Measurements from ENCODE around the gene MAP4K4. TPM values are rescaled to one million over a fixed set of nuclear protein-coding genes. Genes with fewer than 3 reads are reported as not detected.

The MAP4K4 gene
- total RNA-seq, 2 donors from 2014 or later: 53.5 to 75.8 TPM

- intact Hi-C loops (cut with DNase I): no loop called here
- no peak for DNase-seq (ENCODE audit: low spot score)
Observed at GRCh38 chr2:101689114-101689825, 8.2 kb upstream of the MAP4K4 start.

DNA sequence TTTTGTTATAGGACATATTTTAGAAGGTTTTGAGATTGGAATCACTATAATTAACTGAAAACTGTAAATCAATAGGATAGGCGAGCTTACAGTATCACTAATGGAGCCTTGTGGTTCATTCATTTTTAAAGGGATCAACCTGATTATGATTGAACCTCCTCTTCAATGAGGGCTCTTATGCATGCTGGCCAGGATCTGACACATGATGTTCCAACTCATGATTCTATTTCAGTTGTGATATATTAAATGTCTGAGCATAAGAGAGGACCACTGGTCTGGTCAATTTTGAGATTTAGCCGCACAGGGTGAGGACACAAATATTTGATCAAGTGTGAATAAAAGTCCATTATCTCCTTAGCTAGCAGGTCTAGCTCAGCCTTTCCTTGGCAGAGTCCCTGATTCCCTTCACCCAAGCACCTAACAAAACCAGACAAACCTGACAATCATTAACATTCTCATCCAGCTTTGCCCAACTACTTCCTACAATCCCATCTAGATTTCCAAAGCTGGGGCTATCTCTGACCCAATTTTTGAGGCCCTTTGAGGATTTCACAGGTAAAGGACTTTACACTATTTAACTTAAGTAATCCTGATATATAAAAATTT lies 6.9 kb upstream of the MAP4K4 start:
- no peak for DNase-seq (ENCODE audit: low spot score)
- intact Hi-C loops (cut with DNase I): loop anchor here in 1 of 2 donors (10.0 kb wide), 2 partner anchors 276 to 344 kb away; no protein-coding TSS in a partner anchor

DNA sequence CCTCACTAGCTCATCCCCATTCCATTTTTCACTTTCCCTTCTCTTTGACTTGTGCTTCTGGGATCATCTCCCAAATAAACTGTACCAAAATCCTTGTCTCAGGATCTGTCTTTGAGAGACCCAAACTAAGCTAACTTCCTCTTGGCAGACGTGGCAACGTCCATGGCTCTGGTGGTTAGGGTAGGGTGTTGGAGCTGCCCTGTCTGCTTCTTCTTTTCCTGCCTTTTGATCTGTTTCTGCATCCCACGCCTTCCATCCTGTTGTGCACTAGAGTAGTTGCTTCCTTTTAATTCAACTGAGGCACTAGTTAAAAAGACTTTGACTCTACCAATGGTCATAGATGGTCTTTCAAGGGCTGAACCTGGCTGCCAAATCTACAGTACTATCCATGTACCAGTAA lies 5.5 kb upstream of the MAP4K4 start:
- intact Hi-C loops (cut with DNase I): loop anchor here in 1 of 2 donors (10.0 kb wide), 2 partner anchors 277 to 343 kb away; no protein-coding TSS in a partner anchor
- DNase-seq (ENCODE audit: low spot score): no peak

DNA sequence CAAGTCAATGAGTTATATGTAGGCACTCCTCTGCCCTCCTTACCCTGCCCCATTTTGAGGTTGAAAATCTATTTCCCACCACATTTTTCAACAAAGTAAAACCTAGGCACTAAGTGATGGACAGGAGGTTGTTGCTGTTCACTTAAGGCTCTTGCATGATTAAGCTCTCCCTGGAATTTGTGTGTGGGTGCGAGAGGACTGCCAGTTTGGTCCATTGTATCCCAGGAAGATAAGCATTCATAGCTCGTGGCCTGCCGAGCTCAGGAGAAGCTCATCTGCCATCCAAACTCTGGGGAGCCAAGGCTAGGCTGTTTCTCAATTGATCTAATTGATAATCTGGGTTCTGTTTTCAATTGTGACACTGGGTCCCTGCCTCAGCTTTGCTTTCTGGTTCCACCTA lies 4.7 kb upstream of the MAP4K4 start:
- intact Hi-C loops (cut with DNase I): loop anchor here in 1 of 2 donors (10.0 kb wide), 2 partner anchors 278 to 342 kb away; no protein-coding TSS in a partner anchor
- DNase-seq (ENCODE audit: low spot score): no peak

GRCh38 chr2:101693991-101694588 lies 3.4 kb upstream of the MAP4K4 start:
- DNase-seq (ENCODE audit: low spot score): no peak
- intact Hi-C loops (cut with DNase I): loop anchor here in 1 of 2 donors (10.0 kb wide), 2 partner anchors 279 to 341 kb away; no protein-coding TSS in a partner anchor

DNA sequence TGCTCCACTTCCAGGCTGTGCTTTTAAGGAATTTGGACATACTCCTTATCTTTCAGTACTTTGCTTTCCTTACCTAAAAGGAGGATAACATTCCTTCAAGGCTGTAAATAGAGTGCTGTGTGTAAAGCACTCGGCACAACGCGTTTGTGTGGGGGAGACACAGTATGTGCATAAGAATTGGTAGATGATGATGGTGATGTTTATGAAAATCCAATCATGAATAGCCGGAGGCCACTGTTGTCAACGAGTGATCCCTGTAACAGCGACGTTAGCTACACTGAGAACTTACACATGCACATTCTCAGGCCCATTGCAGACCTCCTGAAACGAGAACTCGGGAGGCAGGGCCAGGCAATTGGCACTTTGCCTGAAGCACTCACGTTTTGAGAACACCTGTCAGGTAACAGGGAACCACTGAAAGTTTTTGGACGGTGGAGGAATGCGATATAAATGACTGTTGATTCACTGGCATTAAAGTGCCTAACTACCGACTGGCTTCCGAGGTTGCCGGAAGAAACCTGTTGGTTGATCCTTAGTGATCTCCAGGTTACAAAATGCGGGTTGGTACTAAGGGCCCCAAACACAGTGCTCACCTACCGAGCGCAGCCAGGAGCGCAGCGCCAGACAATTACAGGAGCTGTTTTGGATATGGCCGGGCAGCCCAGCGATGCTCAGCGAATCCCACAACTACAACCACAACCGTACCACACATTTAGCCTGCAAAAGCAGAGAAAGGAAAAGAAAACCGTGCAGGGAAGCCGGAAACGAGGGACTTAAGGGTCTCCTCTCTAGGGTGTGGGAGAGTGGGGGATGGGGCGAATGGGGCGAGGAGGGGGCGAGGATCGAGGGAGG lies 1.0 kb upstream of the MAP4K4 start:
- intact Hi-C loops (cut with DNase I): loop anchor here (5.0 to 10.0 kb wide), 3 partner anchors 136 to 338 kb away; no protein-coding TSS in a partner anchor
- no peak for DNase-seq (ENCODE audit: low spot score)

GRCh38 chr2:101698014-101698843 lies 722 bp downstream of the MAP4K4 start:
- intact Hi-C loops (cut with DNase I): loop anchor here (5.0 to 10.0 kb wide), 3 partner anchors 134 to 337 kb away; no protein-coding TSS in a partner anchor
- DNase-seq (ENCODE audit: low spot score): no peak

DNA sequence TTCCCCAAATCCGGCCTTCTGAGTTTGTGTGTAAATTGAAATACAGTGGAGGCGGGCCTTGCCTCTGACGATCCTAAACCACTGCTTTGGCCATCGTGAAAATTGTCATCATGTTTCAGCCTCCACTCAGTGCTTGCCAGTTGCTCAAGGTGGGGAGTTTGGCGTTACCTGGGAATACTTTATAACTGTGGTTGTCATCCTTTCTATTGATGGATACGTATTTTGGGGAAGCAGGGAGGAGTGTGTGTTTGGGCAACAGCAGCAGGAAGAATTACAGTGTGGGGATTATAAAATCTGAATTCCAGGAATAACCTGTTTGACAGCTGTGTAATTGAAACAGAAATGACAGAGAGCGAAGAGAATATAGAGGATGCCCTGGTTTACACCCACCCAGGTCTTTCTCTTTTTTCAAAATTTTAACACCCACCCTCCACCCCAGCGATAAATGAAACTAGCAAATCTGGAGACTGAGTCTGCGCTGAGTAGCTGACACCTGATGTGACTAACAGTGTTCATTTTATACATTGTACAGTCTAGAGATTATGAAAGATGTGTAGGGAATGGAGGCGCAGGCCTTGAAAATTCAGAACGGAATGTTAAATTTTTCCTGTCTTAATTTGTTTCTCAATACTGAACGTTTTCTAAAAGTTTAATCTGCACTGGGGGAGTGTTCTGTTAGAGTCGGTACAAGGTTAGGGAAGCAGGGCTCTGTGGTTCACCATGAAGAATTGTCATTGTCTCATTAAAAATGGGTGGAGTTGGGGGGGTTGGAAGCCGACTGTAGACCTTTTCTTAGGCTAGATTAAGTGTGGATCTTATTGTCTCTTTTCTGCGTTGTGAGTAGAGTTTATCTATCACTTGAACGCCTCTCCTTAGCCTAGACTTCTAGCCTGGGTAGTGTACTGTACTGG lies 1.6 kb downstream of the MAP4K4 start:
- intact Hi-C loops (cut with DNase I): loop anchor here (5.0 to 10.0 kb wide), 3 partner anchors 133 to 336 kb away; no protein-coding TSS in a partner anchor
- no peak for DNase-seq (ENCODE audit: low spot score)

- intact Hi-C loops (cut with DNase I): loop anchor here (5.0 to 10.0 kb wide), 4 partner anchors 55 to 335 kb away; no protein-coding TSS in a partner anchor
- no peak for DNase-seq (ENCODE audit: low spot score)
Observed at GRCh38 chr2:101699755-101700461, 2.4 kb downstream of the MAP4K4 start.

GRCh38 chr2:101704046-101704466 lies 6.5 kb downstream of the MAP4K4 start:
- intact Hi-C loops (cut with DNase I): loop anchor here in 1 of 2 donors (10.0 kb wide), 1 partner anchor 51 kb away; no protein-coding TSS in a partner anchor
- DNase-seq (ENCODE audit: low spot score): peak; percentile 83

GRCh38 chr2:101704816-101705578 lies 7.5 kb downstream of the MAP4K4 start:
- DNase-seq (ENCODE audit: low spot score): no peak
- intact Hi-C loops (cut with DNase I): loop anchor here (5.0 to 10.0 kb wide), 2 partner anchors 50 to 82 kb away; no protein-coding TSS in a partner anchor

DNA sequence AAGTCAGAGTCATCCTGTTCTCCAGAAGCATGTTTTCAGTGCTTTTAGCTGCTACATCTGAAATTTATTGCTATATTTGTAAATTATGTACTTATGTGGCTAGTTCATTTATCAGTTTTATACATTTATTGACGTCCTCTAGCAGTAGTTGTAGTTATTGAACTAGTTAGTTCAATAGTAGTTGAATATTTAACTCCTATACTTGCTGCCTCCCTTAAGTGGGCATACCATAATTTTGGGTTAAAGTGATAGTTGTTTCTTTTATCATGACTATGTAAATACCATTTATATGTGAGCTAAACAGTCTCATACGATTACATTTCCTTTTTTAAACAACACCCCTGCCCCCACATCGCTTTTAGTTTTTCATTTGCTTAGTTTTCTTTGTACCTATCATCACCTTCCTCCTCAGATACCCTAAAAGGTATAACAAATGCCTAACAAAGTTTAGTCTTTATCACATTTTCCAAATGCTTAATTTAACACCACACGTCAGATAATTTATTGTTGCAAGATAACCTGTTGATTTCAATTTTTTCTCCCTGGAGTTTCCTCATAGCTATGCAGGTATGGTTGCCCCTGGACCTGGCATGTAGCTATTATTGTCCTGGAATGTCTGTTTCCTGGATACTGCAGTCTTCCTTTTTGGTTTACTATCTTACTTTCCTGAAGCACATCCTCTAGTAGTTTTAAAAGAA lies 8.8 kb downstream of the MAP4K4 start:
- intact Hi-C loops (cut with DNase I): loop anchor here (5.0 to 10.0 kb wide), 2 partner anchors 49 to 81 kb away; no protein-coding TSS in a partner anchor
- no peak for DNase-seq (ENCODE audit: low spot score)

DNA sequence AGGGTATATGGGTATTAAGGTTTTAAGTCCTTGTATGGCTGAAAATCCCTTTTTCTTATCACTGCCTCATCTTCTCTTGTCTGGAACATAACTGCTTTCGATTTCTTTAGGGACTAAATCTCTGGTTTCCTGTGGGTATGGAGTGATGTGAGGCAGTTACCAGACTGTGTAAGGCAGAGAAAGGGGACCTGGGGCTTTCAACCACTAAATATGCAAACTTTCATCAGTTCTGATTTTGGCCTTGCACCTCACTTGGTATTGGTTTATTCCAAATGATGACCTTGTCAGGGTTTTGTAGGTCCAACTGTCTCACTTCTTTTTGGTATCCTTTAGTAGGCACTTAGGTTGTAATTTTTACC lies 9.3 kb downstream of the MAP4K4 start:
- intact Hi-C loops (cut with DNase I): loop anchor here (5.0 to 10.0 kb wide), 2 partner anchors 48 to 81 kb away; no protein-coding TSS in a partner anchor
- DNase-seq (ENCODE audit: low spot score): no peak

GRCh38 chr2:101710036-101710435 lies 12.5 kb downstream of the MAP4K4 start:
- intact Hi-C loops (cut with DNase I): no loop called here

More at GRCh38 chr2:101710036-101710435, 12.5 kb downstream of the MAP4K4 start:
- DNase-seq (ENCODE audit: low spot score): no peak
